GM18519 (cell line): ENCODE data around the gene DIS3L2.
"Not testable (repeated sequence)": the region's sequence is repeated elsewhere in the genome, so short reads cannot be mapped to it uniquely, and the experiment has no call there.

Experiments
- ATAC-seq: cut with Tn5 transposase; IDR thresholded peaks from one replicate; pipeline ENCODE4 v1.9.1; 2021; ENCODE audit warnings: mild to moderate bottlenecking, moderate library complexity; ENCODE audit not compliant: unreplicated experiment, low FRiP score

The DIS3L2 gene

DNA sequence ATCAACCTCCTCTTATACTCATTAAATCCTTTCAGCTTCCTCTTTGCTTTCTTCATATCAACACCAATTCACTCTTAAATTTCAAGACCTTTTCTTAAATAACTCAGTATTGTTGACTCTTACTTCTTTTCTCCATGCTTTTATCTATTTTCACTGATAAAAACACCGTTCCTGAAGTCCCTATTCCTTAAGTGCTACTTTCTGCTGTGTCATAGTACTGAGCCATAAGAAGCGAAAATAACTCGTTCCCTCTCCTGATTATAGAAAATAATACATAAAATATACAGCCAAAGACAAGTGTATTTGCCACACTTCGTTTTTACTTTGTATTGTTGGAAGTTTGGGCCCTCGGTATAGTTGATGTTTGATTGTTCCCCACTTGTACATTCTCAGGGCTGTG, 181.0 kb downstream of the DIS3L2 start:
- no peak for ATAC-seq

DNA sequence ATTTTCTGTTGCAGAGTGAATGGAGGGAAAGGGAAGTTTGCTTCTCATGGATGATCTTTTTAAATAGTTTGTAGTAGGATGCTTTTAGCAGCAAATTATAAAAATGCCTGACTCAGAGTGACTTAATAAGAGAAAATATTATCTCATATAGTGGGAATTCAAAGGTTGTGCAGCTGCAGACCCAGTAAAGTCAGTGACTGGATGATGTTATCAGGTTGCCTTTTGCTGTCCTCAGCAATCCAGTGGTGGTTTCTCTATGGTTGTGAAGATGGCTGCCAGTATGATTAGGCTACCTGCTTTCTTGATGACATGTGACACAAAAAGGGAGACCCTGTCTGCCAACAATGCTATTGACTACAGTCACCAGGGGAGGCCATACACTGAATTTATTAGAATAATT, 184.8 kb downstream of the DIS3L2 start:
- ATAC-seq = no peak

DNA sequence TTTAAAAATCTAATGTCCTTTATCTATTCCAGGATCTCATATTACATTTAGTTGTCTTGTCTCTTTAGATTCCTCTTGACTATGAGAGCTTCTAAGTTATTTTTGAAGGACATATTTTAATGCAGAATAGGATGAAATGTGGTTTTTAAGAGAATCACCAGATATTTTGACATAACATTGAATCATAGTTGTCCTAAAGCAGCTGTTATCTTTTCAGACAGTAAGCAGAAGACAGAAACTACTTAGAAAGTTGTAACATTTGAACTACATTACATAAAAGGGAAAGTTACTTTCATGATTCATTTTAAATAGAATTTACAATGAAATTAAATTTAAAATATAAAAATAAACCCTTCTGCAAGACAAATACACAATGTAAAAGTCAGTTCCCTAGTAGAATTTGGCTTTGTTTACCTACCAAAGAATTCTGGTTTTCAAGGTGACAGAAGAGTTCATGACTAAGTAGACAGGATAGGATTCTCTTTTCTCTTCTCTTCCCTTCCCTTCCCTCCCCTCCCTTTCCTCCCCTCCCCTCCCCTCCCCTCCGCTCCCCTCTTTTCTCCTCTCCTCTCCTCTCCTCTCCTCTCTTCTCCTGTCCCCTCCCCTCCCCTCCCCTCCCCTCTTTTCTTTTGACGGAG, 186.0 kb downstream of the DIS3L2 start:
- ATAC-seq = no peak

DNA sequence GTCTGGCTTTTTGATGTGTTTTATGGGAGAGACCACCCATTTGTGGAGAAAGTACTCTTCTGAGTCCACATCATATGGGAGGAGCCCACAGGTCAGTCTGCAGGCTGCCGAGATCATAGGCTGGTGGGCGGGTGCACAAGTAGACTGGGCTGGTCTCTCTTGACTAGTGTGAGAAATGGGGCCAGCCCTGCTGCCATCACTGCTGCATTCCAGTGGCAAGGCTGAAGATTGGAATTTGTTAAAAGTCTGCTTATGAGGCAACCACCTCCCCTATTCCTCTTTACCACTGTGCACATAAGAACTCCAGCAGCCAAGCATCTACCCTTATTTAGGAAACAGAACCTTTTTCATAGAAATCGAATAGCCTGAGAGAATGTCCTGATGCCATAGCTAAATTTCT, 200.7 kb downstream of the DIS3L2 start:
- ATAC-seq = no peak

DNA sequence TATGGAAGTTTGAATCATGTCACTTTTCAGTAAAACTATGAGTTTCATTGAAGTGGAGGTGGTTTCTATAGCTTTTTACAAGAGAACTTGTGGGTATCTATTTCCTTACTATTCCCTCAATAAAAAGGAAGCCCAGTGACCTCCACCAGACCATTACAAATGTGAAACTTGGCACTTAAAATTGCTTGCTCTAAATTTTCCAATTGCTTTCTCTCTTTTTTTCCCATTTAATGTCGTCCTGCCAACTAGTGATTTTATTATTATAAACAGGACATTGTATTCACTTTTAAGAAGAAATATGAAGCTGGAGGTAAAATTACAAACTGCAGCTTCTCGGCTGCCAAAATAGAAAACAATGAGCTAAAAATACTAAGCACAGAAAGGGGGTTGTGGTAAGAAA, 208.9 kb downstream of the DIS3L2 start:
- no peak for ATAC-seq

DNA sequence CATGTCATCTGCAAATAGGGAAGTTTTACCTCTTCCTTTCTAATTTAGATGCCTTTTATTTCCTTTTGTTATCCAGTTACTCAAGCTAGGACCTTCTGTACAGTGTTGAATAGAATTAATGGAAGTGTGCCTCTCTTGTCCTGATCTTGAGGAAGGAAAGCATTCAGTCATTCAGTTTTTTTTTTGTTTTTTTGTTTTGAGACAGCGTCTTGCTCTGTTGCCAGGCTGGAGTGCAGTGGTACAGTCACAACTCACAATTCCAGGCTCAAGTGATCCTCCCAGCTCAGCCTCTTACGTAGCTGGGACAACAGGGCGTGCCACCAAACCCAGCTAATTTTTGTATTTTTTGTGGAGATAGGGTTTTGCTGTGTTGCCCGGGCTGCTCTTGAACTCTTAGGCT, 213.1 kb downstream of the DIS3L2 start:
- ATAC-seq = no peak

DNA sequence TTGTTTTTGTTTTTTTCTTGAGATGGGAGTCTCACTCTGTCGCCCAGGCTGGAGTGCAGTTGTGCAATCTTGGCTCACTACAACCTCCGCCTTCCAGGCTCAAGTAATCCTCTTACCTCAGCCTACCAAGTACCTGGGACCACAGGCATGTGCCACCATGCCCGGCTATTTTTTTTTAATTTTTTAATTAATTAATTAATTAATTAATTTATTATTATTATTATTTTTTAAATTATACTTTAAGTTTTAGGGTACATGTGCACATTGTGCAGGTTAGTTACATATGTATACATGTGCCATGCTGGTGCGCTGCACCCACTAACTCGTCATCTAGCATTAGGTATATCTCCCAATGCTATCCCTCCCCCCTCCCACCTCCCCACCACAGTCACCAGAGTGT, 215.1 kb downstream of the DIS3L2 start:
- not testable (repeated sequence) for ATAC-seq

DNA sequence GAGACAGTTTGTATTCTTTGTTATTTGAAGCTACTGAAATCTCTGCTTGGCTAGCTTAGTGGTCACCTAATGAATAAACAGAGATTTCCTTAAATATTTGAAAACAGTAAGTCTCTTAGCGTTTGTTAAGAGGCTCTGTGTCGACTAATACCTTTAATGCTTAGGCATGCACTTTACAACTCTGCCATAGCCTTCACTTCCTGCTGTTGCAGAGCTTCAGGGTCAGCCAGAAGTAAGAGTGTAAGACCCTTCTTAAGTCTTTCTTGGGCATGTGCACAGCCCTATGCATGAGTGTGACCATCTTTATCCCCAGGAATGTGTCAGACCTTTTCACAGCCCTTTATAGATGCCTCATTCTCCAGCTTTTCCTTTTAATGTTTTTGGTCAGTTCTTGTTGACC, 221.8 kb downstream of the DIS3L2 start:
- no peak for ATAC-seq

DNA sequence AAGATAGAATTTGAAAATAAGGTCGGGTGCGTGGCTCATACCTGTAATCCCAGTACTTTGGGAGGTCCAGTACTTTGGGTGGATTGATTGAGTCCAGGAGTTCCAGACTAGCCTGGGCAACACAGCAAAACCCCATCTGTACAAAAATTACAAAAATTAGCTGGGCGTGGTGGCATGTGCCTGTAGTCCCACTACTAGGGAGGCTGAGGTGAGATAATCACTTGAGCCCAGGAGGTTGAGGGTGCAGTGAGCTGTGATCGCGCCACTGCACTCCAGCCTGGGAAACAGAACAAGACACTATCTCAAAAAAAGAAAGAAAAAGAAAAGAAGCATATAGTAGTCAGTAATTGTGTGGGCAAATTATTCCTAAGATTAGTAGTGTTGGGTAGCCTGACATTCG, 222.8 kb downstream of the DIS3L2 start:
- no peak for ATAC-seq

DNA sequence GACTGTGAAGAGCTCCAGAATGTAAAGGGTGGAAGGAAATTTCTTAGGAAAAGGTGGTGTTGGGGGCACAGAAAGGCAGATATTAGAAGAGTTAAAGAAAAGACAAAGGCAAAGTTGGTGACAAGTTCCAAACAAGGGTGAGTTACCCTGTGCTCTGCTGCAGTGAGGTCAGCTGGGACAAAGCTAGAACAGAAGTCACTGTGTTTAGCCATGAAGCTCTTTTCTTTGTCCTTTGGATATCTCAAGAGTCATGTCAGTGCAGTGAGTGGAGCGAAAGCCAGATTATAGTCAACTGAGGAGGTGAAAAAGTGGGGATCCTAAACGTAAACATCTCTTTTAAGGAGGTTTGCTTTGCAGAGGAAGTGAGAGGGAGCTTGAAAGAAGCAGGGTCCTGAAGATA, 229.3 kb downstream of the DIS3L2 start:
- no peak for ATAC-seq

DNA sequence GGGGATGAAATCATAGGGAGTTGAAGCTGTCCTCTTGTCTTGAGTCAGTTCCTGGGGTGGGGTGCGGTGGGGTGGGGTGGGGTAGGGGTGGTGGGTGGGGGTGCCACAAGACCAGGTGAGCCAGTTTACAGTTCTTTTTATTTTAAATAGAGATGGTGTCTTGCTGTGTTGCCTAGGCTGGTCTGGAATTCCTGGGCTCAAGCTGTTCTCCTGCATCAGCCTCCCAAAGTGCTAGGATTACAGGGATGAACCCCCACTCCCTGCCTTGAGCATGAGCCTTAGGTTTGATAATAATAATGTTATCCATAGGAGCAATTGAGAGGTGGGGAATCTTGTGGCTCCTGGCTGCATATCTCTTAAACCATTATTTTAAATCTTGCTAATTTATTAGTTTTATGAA, 234.0 kb downstream of the DIS3L2 start:
- ATAC-seq = no peak

DNA sequence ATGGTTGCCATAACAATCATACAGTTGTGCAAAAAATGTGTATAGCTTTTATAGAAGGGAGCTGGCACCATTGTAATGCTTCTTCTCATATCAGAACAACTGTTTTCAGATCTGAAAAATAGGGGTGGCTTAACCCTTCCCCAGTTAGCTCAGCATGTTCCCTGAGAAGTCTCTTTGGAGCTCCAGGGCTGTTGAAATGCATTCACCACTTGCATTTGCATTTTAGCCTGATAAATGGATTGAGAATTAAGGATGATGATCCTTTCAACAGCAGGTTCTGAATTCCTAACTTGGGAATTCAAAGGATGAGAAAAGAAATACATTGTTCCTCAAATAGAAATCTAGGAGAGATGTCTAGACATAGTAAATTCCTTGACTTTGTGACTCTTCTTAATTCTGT, 235.3 kb downstream of the DIS3L2 start:
- no peak for ATAC-seq

DNA sequence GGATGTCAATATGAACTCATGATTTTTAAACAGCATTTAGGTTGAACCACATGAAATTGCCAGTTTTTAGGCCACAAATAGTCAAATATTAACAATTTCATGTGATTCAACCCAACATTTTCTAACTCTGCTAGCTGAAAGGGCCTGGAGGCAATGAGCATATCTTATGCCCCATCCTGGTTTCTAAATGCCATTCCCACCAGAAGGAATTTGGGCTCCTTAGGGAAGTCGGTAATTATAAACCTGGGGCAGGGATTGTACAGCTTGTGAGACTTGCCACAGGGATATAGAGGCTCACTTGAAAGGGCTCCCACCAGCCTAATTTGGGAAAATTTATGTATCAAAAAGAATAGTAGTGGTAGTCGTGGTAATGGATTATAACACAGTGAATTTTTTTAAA, 238.7 kb downstream of the DIS3L2 start:
- no peak for ATAC-seq

DNA sequence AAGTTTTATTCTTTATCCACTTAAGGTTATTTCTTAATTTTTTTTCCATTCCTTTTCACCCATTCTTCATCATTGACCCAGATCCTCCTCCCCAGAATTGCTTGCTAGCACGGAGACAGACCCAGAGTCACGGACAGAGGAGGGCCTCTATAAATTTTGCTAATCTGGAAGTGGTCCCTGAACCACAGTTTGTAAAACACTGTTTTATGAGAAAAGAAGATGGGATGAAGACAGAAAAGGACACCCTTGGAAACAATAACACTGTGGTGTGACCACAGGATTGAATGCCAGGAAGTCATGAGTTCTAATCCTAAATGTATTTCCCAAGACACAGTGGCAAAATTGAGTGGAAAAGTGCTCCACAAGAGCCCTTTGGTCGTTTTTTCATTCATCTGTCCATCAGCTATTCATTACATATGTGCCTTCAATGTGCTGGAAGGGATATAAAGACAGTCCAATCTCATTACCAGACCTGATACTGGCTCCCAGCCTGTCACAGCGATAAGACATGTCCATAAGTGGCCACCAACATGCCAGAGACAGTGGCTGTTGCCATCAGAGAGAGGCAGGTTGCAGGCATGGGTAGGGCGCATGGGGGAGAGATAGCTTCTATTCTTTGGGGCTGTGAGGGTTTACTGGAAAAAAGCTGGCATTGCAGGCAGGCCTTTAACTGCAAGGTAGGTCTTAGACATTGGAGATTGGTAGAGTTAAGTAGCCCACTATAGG, 241.8 kb downstream of the DIS3L2 start:
- ATAC-seq = no peak

DNA sequence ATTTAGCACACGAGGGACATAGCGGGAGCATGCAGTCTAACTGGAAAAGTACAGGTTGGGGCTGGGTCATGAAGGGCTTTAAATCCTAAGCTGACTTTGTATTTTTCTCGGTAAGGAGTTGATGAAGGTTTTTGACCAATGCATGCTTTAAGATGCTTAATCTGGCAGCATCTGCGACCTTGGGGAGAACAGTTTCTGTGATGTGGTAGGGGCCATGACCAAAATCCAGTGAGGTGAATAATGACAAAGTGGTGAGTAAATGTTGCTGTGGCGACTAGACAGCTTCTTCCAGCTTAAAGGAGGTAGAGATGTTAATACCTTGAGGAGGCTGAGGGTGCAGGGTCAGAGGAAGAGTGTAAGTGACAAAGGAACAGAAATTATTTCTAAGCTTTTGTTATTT, 242.4 kb downstream of the DIS3L2 start:
- ATAC-seq = no peak

DNA sequence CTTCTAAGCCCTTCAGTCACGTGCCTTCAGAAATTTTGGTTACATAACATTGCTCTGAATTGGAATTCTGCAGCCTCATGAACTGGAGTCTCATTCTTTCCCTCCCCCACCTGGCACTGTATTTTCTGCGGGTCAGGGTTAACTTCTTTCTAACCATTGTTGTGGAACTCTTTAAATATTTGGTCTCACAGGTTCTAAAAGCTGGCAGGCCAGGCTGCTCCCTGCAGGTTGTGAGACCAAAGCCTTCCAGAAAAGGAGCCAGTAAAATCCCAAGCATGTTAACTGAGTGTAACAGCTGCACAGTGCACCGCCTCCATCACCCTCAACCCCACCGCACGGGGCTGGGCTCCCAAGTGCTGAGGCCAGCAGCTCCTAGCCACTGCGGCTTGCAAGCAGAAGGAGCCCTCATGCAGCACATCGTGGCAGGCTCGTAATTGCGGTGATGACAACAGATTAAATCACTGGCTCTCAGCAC, 243.0 kb downstream of the DIS3L2 start:
- ATAC-seq = no peak

DNA sequence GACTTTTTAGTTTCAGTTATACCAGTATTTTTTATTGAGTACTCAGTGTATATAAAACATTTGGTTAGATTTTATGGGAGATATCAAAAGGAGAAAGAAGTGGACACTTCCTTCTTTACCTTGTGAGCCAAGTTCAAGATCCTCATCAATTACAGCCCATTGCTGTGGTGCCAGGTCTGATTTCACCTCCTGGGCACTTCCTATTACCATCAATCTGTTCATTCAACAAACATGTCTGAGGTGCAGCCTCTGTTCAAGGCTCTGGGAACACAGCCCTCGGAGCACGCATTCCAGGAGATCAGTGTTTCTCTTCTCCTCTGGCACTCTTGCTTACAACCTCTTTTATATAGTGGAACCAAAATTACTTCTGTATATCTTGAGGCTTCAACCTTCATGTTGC, 245.7 kb downstream of the DIS3L2 start:
- no peak for ATAC-seq

DNA sequence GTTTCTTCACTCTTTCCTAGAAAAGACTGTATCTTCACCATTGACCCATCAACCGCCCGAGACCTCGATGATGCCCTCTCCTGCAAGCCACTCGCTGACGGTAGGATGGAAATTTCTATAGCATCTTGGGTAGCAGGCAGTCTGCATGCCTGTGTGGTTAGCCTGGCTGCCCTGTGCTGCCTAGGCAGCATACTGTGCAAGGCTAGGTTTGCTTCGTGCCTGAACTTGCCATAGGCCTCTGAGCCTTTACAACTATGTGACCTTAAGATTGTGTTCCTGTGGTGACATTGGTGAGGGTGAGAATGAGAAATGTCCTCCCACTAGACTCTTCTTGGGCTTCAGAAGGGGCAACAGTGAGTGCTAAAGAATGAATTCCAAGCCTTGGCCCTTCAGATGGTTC, 248.8 kb downstream of the DIS3L2 start:
- ATAC-seq = no peak

DNA sequence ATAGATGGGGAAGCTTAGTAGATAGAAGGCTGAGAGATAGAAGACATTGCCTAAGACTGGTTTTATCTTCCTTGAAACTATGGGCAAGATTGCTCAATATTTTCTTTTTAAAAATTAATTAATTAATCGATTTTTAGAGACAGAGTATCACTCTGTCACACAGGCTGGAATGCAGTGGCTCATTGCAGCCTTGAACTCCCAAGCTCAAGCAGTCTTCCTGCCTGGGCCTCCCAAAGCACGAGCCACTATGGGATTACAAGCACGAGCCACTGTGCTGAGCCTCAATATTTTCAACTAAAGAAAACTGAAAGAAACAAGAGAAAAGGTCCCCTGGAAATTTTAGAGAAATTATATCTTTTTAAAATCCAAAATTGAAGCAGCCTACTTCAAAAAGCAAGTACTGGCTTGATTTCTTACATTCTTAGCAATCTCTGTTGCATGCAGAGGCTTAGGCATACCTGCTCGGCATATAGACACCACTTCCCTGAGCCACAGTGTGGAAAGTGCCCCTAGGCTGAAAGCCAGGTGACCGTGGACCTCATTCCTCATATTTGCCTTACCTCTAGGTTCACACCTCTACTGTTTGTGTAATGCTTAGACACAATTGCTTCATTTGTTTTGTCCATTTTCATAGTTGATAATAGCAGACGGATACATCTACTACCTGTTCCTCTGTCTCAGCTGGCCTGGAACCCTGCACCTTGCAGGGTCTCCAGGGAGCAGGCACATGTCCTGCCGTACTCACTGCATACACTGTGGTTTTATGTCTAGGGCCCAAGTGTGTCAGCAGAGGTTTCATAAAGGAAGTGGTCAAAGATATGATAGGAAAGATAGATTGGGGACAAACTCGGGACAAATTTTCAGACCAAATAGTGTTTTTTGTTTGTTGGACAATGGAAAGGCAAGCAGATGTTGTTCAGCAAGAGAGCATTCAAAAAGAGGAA, 250.5 kb downstream of the DIS3L2 start:
- ATAC-seq = no peak

DNA sequence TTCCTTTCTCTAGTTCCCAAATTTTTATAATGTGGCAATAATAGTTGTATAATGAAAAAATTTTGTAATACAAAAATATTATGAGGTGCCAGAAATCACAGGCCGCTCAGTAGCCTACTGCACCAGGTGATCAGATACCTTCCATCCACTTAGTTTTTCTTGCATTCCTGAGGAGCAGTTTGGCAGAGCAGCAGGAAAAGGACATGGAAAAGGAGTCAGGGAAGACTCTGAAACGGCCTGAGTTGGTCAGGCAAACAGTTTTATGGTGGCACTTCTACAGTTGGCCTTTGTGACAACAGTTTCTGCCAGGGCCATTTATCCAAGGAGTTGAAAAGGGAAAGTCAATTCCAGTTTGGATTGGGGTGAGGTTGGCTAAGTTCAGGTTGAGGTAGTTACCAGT, 251.7 kb downstream of the DIS3L2 start:
- no peak for ATAC-seq

DNA sequence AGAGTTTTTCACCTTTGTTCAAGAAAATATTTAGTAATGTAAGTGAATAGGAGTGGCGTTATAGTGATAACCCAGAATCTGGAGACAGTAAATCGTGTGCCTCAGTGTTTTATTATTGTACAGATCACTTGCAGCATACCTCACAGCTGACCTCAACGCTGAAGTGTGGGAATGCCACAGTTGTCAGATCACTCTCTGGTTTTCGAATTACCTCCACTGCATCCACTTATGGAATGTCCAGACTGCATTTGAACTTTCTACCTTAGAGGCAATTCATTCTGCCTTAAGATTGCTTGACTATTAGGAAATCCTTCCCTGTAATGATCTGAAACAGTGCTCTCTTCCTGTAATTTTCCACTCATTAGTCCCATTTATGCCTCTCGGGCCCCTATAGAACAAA, 252.5 kb downstream of the DIS3L2 start:
- ATAC-seq = no peak
